HG03039 (cell line): ENCODE results near the gene FAM210B.
"Not testable (repeated sequence)": the region's sequence is repeated elsewhere in the genome, so short reads cannot be mapped to it uniquely, and the experiment has no call there.

Source experiments
- ATAC-seq: cut with Tn5 transposase; IDR thresholded peaks from one replicate; pipeline ENCODE4 v1.9.1; 2021; ENCODE audit warnings: mild to moderate bottlenecking, moderate library complexity; ENCODE audit not compliant: unreplicated experiment

FAM210B gene

DNA sequence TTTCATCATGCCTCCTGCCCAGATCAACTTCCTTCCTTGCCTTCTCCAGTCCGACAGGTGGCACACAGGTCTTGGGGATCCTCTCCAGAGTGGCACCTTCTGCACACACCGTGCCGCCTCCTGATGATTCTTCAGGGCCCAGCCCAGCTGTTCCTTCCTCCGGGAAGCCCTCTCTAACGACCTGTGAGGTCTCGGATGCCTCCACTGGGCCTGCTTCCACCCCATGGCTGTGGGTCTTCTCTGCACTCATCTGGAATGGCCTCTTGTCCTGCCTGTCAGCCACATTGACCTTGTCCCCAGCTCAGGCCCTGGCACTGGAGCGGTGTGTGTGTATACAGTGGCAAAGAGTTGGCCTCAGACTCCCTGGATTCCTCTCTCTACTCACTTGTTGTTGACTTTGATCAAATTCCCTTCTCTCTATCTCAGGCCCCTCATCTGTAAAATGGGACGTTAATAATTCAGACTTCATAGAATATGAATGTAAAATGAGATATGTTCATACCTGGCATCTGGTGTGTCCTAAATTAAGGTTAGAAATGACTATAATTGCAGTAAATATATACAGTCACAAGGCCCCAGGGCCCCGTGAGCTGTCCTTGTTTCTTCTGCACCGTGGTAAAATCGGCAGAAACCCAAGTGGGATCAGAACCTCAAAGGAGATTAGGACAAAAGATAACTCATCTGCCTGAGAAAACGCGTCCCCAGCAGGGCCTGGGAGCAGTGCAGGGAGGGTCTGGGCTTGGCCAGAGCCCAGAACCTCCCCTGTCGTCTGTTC, 1.5 kb downstream of the FAM210B start:
- ATAC-seq, result no peak

DNA sequence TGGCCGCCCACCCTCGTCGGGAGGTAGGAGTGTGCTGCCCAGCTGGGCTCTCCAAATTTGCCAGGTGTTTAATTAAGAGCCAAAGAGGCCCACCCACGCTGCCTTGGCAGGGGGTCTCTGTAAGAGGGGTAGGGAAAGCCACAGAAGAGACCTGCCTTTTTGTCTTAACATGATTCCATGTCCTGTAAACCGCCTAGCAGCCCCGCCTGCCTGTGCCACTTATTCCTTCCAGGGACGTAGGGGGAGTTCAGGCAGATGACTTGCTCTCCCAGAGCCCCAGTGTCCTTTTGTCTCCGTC, 2.1 kb downstream of the FAM210B start:
- no peak for ATAC-seq

- no peak for ATAC-seq
Observed at GRCh38 chr20:56361900-56362299, 3.1 kb downstream of the FAM210B start.

DNA sequence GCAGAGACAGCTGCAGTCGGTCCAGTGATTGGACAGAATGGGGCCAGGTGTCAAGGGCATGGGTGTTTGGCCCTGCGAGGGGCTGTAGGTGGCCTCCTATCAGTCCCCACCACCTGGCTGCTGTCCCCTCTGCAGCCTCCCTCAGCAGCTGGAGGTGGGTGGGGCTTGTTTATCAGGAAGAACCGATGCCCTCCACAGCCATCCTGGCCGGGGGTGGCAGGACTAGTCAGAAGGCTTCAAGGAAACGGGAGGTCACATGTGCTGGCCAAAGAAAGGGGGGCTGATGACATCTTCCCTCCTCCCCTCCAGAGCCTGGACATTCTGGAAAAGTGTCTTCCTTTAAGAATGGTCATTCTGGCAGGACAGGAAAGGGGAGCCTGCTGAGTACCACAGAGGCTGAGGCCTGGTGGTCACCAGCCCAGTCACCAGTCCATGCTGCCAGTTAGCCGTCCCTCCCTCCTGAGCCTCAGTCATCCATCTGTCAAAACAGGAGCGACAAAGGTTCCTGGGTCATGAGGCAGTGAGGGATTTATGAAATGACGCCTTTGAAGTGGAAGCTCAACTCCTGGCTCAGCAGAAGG, 4.1 kb downstream of the FAM210B start:
- ATAC-seq, result no peak

DNA sequence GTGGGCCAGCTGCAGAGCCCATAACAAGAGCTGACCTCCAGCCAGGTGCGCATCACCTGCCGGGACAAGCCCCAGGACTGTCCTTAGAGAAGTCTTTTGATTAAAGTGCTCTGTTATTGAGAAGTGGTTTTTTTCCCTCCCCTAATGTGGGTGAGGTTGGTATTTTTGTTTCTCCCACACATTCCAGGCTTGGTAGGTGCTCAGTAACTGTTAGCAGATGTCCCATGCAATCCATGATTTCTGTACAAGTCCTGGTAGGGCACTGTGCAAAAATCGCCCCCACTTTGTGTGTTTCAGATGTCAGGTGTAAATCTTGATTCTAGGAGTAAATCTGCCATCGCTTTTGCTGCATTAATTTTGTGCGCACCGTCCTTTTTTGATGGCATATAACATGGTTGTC, 4.7 kb downstream of the FAM210B start:
- ATAC-seq, result no peak

- no peak for ATAC-seq
Observed at GRCh38 chr20:56368351-56369134, 9.8 kb downstream of the FAM210B start.

DNA sequence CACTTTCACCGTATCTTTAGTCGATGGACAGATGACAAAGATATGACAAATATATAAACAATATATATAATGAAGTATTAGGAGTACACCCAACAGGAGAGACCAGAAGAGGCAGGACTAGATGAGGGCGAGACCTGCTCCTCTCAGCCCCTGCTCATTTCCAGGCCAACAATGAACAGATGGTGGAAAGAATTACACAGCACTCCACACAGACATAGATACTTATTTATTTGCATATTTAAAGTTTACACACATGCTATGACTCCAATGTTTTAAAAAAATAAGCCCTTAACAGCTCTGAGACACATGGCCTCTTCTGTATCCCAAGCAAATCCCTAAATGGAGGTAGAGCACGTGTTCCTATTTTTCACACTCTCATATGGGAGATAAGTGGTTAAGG, 10.4 kb downstream of the FAM210B start:
- ATAC-seq, result no peak

- ATAC-seq, result no peak
Observed at GRCh38 chr20:56371977-56372376, 13.2 kb downstream of the FAM210B start.

- ATAC-seq, result no peak
Observed at GRCh38 chr20:56372850-56373249, 14.1 kb downstream of the FAM210B start.

DNA sequence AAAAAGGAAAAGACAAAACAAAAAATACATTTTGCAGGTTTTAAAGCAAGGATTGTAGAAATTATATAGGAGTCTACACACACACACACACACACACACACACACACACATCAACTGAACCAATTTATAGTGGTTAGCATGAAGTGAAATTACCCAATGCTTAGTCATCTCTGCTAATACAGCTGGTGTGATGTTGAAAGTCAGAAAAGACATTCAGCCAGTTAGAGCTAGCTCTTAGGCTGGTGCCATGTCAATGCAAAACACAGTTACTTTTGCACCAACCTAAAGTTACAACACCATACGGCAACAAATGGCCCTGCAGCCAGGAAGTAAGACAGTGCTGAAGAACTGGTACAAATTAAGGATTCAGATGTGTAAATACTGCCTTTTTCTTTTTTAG, 15.2 kb downstream of the FAM210B start:
- no peak for ATAC-seq

DNA sequence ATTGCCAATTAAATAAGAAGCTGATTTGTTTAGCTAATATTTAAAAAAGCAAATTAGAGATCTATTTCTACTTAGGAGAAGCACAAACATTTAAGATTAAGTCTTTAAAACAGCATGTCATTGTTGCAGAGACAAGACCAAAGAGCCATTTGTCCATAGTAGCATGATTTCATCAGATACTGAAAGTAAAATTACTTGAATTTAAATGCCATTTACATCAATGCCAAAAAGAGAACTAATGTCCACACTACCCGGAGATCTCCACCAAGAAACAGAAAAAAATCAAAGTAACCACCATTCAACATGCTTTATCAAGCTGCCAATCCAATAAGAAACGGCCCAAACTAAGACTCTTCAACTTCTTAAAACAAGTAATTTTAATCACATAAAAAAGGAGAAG, 17.6 kb downstream of the FAM210B start:
- no peak for ATAC-seq

- ATAC-seq, result no peak
Observed at GRCh38 chr20:56378386-56378785, 19.6 kb downstream of the FAM210B start.

GRCh38 chr20:56380375-56380774, 21.6 kb downstream of the FAM210B start:
- ATAC-seq, result no peak

DNA sequence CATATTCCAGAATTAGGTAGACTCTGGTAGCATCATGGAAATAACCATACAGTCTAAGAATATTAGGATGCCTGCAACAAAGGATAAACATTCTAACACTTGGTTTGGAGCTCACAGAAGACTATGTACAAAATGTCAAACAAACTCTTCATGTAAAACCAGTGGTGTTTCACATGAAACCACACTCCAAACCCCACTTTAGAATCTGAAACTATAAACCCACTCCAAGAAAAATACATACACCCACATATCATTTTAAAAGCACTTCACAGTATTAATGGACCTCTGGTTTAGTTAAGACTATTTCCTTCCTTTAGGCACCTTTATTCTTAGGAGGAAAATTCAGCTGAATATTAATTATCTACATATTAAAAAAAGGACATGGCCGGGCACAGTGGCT, 22.7 kb downstream of the FAM210B start:
- no peak for ATAC-seq

DNA sequence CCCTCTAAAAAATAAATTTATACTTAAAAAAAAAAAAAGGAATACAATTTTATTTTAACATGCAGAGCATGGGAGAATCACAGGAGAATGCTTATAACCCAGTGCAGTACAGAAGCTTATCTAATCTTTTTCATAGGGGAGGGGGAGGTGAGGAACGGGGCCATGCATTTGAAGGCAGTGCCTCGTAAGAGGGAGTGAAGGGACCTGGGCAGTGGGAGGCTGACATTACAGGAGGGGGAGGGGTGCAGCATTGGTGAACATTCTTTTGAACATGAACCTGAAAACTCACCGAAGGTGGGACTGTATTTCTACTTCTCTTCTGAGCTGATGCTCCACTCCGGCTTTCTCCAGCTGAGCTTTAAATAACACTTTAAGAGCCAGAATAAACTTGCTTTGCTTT, 23.9 kb downstream of the FAM210B start:
- no peak for ATAC-seq

DNA sequence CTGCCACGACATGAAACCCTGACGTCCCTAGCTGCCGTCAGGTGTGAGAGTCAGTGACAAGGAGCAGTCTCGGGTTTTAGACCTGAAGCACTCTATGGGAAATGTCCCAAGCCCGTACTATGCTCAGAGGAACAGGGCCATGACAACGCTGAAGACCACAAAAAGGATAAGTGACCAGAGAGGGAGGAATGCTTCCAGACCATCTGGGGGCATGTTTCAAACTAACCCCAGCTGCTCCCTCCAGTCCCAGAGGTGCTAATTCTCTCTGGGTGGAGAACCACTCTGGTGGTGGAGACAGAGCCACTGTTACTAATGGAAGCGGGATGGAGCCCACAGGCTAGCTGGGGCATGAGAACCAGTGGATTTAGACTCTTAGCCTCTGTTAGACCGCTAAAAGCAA, 24.6 kb downstream of the FAM210B start:
- ATAC-seq, result no peak

DNA sequence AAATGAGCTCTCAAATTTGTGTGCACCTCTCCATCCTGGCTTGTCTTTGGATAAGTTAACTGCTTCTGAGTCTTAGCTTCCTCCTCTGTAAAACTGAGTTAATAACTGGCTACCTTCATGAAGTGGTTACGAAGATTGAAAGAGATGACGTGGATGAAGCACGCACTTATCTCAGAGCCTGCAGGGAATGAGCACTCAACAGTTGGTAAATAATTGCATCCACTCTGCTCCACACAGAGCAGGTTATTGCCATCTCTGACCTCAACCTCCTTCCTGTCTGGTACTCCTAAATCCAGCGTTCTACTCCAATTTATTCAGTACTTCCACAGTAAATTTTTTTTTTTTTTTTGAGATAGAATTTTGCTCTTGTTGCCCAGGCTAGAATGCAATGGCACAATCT, 26.4 kb downstream of the FAM210B start:
- no peak for ATAC-seq

DNA sequence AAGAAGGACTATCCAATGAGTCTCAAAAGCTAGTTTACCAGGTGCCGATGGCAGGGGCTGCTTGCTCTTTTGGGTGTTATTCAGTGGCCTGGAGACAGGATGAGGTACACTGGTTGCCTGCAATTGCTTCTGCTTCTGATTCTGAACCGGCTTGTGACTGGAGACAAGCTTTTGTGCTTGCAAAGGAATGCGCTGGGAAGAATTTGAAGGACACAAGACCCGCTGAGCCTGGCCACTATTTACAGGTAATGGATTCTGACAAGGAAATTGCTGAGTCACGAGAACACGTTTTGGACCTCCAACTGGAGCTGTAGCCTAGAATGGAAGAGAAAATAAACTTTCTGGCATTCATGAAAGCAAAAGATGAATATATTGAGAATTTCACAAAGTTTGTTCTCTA, 27.4 kb downstream of the FAM210B start:
- ATAC-seq, result no peak

- no peak for ATAC-seq
Observed at GRCh38 chr20:56388882-56389281, 30.1 kb downstream of the FAM210B start.

DNA sequence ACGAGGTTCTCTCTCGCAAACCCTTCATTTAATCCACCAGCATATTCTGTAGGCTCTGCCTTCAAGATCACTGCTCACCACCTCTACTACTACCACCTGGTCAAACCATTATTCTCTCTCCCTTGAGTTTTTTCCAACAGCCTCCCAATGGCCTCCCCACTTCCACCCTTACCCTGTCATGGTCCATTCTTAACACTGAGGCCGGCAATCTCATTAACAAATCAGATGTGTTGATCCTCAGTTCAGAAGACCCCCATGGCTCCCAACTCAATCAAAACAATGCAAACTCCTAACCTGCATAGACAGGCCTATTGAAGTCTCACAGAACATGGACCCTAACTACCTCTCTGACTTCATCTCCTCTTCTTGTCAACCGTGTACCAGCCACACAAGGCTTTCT, 31.0 kb downstream of the FAM210B start:
- ATAC-seq, result no peak

DNA sequence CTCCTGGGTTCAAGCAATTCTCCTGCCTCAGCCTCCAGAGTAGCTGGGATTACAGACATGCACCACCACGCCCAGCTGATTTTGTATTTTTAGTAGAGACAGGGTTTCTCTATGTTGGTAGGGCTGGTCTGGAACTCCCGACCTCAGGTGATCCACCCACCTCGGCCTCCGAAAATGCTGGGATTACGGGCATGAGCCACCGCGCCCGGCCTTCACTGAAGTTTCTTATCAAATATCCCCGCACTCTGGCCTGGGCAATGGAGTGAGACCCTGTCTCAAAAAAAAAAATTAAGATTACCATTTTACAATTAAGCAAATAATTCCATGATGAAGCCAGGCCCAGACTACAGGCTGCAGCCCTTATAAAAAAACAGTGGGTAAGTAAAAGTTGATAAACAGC, 31.6 kb downstream of the FAM210B start:
- ATAC-seq, result not testable (repeated sequence)

- no peak for ATAC-seq
Observed at GRCh38 chr20:56391037-56391436, 32.3 kb downstream of the FAM210B start.
